Posterior vena cava (tissue), 2 donors: Measurements from ENCODE around the gene NNAT. TPM values are rescaled to one million over a fixed set of nuclear protein-coding genes. Genes with fewer than 3 reads are reported as not detected.

ENCODE experiments used
- DNase-seq: peaks from one replicate; pipeline ENCODE4 v3.0.0-alpha.2; 2020; ENCODE audit warnings: low spot score
- intact Hi-C, 2 donors: fragments of 100-400 bp; cut with DNase I; formaldehyde crosslinking; loops; one replicate each; pipeline versions ENCODE4 v1.14.1 to v1.14.2; 2022 to 2023
- total RNA-seq, 2 donors: library from RNA; stranded (reverse); fragmentation: NEBNext Ultra II Directional; extraction: Animal tissue kit (Norgen Biotek cat#: 25700); gene quantifications; one replicate each; pipeline ENCODE4 v1.2.1, GENCODE V29; 2021
- donor health status: DM: yes; HTN: yes; CAD: no.
- donor health status: DM: yes; HTN: yes; CAD: no.

The NNAT gene
- total RNA-seq, 2 donors from 2014 or later, result 0.52 to 0.65 TPM

GRCh38 chr20:37498066-37498665 lies 22.9 kb upstream of the NNAT start:
- intact Hi-C loops, result no loop called here
- DNase-seq, result no peak

- DNase-seq, result no peak
- intact Hi-C loops, result no loop called here
Observed at GRCh38 chr20:37500311-37500710, 20.7 kb upstream of the NNAT start.

GRCh38 chr20:37501940-37502339 lies 19.1 kb upstream of the NNAT start:
- intact Hi-C loops, result no loop called here
- DNase-seq, result peak; percentile 48

GRCh38 chr20:37502654-37503053 lies 18.4 kb upstream of the NNAT start:
- intact Hi-C loops, result no loop called here
- peak; percentile 22 for DNase-seq

GRCh38 chr20:37503256-37503927 lies 17.7 kb upstream of the NNAT start:
- peak; percentile 29 for DNase-seq
- intact Hi-C loops, result no loop called here

GRCh38 chr20:37504404-37505096 lies 16.5 kb upstream of the NNAT start:
- peak; percentile 31 for DNase-seq
- intact Hi-C loops, result no loop called here

GRCh38 chr20:37505263-37506151 lies 15.5 kb upstream of the NNAT start:
- peak; percentile 32 for DNase-seq

GRCh38 chr20:37506152-37506725 lies 14.8 kb upstream of the NNAT start:
- intact Hi-C loops, result no loop called here
- peak; percentile 26 for DNase-seq

More at GRCh38 chr20:37505263-37506151, 15.5 kb upstream of the NNAT start:
- intact Hi-C loops, result no loop called here

GRCh38 chr20:37510226-37510625 lies 10.8 kb upstream of the NNAT start:
- peak; percentile 53 for DNase-seq
- intact Hi-C loops, result no loop called here

- DNase-seq, result peak; percentile 19
- intact Hi-C loops, result no loop called here
Observed at GRCh38 chr20:37511610-37512275, 9.3 kb upstream of the NNAT start.

GRCh38 chr20:37513779-37514359 lies 7.2 kb upstream of the NNAT start:
- DNase-seq, result peak; percentile 56
- intact Hi-C loops, result no loop called here

GRCh38 chr20:37515876-37516275 lies 5.2 kb upstream of the NNAT start:
- peak; percentile 14 for DNase-seq
- intact Hi-C loops, result no loop called here

- DNase-seq, result no peak
- intact Hi-C loops, result no loop called here
Observed at GRCh38 chr20:37516811-37517750, 4.0 kb upstream of the NNAT start.

- intact Hi-C loops, result no loop called here
- no peak for DNase-seq
Observed at GRCh38 chr20:37518059-37518458, 3.0 kb upstream of the NNAT start.

- no peak for DNase-seq
- intact Hi-C loops, result no loop called here
Observed at GRCh38 chr20:37518606-37519507, 2.2 kb upstream of the NNAT start.
